ENCODE measurements around the gene CUBN. TPM values are rescaled to one million over a fixed set of nuclear protein-coding genes. Genes with fewer than 3 reads are reported as not detected.

Gene CUBN
- total RNA-seq, 4 donors from 2014 or later, result 0.27 to 3.6 (median 0.96) TPM

- in situ Hi-C loops (cut with MboI; ENCODE audit: low sequenced_read_pairs in 4 of 4), result loop anchor here in 3 of 4 donors (25.0 kb wide), 3 partner anchors 374 to 1851 kb away; partner anchors contain the start of genes ARL5B (in 1 of the 3), NMT2 (in 1 of the 3), NSUN6 (in 1 of the 3) and PTER (in 1 of the 3)
- intact Hi-C loops (cut with DNase I; ENCODE audit: low total_unique reads), result no loop called here
- Histone ChIP-seq H3K4me1 (peaks cover 12 to 13% of the 10 kb centered on the region in 2 donors), H3K27me3 (no peaks in the 10 kb centered on the region), H3K36me3 (no peaks in the 10 kb centered on the region), H3K9me3 (no peaks in the 10 kb centered on the region), H3K27ac (no peak overlapping the region), H3K4me3 (no peak overlapping the region)
- no peak for DNase-seq
- no peak for TF ChIP-seq CTCF (IDR thresholded peaks at IDR 0.05 in 4 of 5, conservative IDR thresholded peaks at IDR 0.05 in 1 of 5)
- TF ChIP-seq POLR2A (IDR thresholded peaks at IDR 0.05), result no peak
- ATAC-seq, result no peak
Measured at GRCh38 chr10:16811292-16811691, 318.3 kb downstream of the CUBN start.

GRCh38 chr10:16809074-16809718 is 320.4 kb downstream of the CUBN start:
- Histone ChIP-seq H3K9me3 (no peaks in the 10 kb centered on the region), H3K4me3 (no peak overlapping the region), H3K27ac (no peak overlapping the region), H3K27me3 (no peaks in the 10 kb centered on the region), H3K36me3 (no peaks in the 10 kb centered on the region), H3K4me1 (peaks cover 2 to 3% of the 10 kb centered on the region in 2 donors)
- intact Hi-C loops (cut with DNase I; ENCODE audit: low total_unique reads), result no loop called here
- DNase-seq (no peak), ATAC-seq (no peak)
- in situ Hi-C loops (cut with MboI; ENCODE audit: low sequenced_read_pairs in 4 of 4), result loop anchor here in 3 of 4 donors (25.0 kb wide), 3 partner anchors 372 to 1853 kb away; partner anchors contain the start of genes ARL5B (in 1 of the 3), NMT2 (in 1 of the 3), NSUN6 (in 1 of the 3) and PTER (in 1 of the 3)
- TF ChIP-seq POLR2A (IDR thresholded peaks at IDR 0.05) (no peak), CTCF (IDR thresholded peaks at IDR 0.05 in 4 of 5, conservative IDR thresholded peaks at IDR 0.05 in 1 of 5) (peak in 4 of 5 experiments; percentile 12 to 55 (median 36))

- H3K4me3 ChIP-seq, result no peak overlapping the region
- no peak for DNase-seq
- peak overlapping the region in 2 of 4 donors; percentile 35 to 63 for H3K27ac ChIP-seq
- in situ Hi-C loops (cut with MboI; ENCODE audit: low sequenced_read_pairs in 4 of 4), result loop anchor here in 3 of 4 donors (25.0 kb wide), 3 partner anchors 367 to 1858 kb away; partner anchors contain the start of genes ARL5B (in 1 of the 3), NMT2 (in 1 of the 3), NSUN6 (in 1 of the 3) and PTER (in 1 of the 3)
- no peaks in the 10 kb centered on the region for H3K9me3 ChIP-seq
- no peaks in the 10 kb centered on the region for H3K27me3 ChIP-seq
- intact Hi-C loops (cut with DNase I; ENCODE audit: low total_unique reads), result no loop called here
- ATAC-seq, result no peak
- peaks cover 40 to 47% of the 10 kb centered on the region in 2 donors for H3K4me1 ChIP-seq
- H3K36me3 ChIP-seq, result no peaks in the 10 kb centered on the region
- no peak for TF ChIP-seq POLR2A (IDR thresholded peaks at IDR 0.05)
- no peak for TF ChIP-seq CTCF (IDR thresholded peaks at IDR 0.05 in 4 of 5, conservative IDR thresholded peaks at IDR 0.05 in 1 of 5)
Measured at GRCh38 chr10:16804123-16804522, 325.5 kb downstream of the CUBN start.

- ATAC-seq (no peak), DNase-seq (no peak)
- H3K36me3 ChIP-seq, result no peaks in the 10 kb centered on the region
- no peak for TF ChIP-seq POLR2A (IDR thresholded peaks at IDR 0.05)
- no peak for TF ChIP-seq CTCF (IDR thresholded peaks at IDR 0.05 in 4 of 5, conservative IDR thresholded peaks at IDR 0.05 in 1 of 5)
- H3K4me1 ChIP-seq, result peaks cover 44 to 52% of the 10 kb centered on the region in 2 donors
- no peaks in the 10 kb centered on the region for H3K9me3 ChIP-seq
- no peaks in the 10 kb centered on the region for H3K27me3 ChIP-seq
- H3K4me3 ChIP-seq, result no peak overlapping the region
- H3K27ac ChIP-seq, result peak overlapping the region in 3 of 4 donors; percentile 12 to 63 (median 35)
- in situ Hi-C loops (cut with MboI; ENCODE audit: low sequenced_read_pairs in 4 of 4) (loop anchor here in 3 of 4 donors (25.0 kb wide), 3 partner anchors 366 to 1859 kb away; partner anchors contain the start of genes ARL5B (in 1 of the 3), NMT2 (in 1 of the 3), NSUN6 (in 1 of the 3) and PTER (in 1 of the 3)), intact Hi-C loops (cut with DNase I; ENCODE audit: low total_unique reads) (no loop called here)
Measured at GRCh38 chr10:16803464-16803863, 326.1 kb downstream of the CUBN start.

Data from gastrocnemius medialis (tissue), 4 donors.